K562 (cell line): ENCODE measurements around the gene SLCO1B1. TPM values are rescaled to one million over a fixed set of nuclear protein-coding genes. Genes with fewer than 3 reads are reported as not detected.

Experiments
- DMBX1 ChIP-seq: fragments of 250-450 bp; sonication (Bioruptor Pico); IDR thresholded peaks from 2 replicates; pipeline ENCODE4 v1.8.0; 2022; ENCODE audit warnings: inconsistent platforms, mild to moderate bottlenecking, moderate library complexity, borderline replicate concordance
- FOXJ2 ChIP-seq: fragments of 200-800 bp; sonication (Bioruptor generic); IDR thresholded peaks from 2 replicates; pipeline ENCODE4 v1.6.1; 2016; ENCODE audit warnings: missing genetic modification characterization, missing compliant biosample characterization
- GABPB2 ChIP-seq: fragments of 250-450 bp; sonication (Bioruptor Pico); conservative IDR thresholded peaks from 2 replicates; pipeline ENCODE4 v1.5.1; 2021; ENCODE audit warnings: mild to moderate bottlenecking
- KDM5B ChIP-seq: fragments of 200-600 bp; sonication (generic); IDR thresholded peaks from 2 replicates; pipeline ENCODE4 v1.6.1; 2012; ENCODE audit warnings: low read depth, mild to moderate bottlenecking, moderate library complexity, low read length, control low read depth, inconsistent platforms; ENCODE audit not compliant: insufficient replicate concordance
- MAZ ChIP-seq, 2 experiments: fragments of 450-650 bp in 1 of 2; sonication (generic) in 1 of 2; formaldehyde crosslinking; IDR thresholded peaks in 1 of 2; conservative IDR thresholded peaks in 1 of 2; 2 replicates each; pipeline versions ENCODE4 v1.4.0 to v1.5.0; 2020; ENCODE audit warnings: mild to moderate bottlenecking in 1 of 2, missing genetic modification reagents in 1 of 2
- MBD1 ChIP-seq: fragments of 250-450 bp; sonication (Bioruptor Pico); IDR thresholded peaks from 2 replicates; pipeline ENCODE4 v1.8.0; 2022; ENCODE audit warnings: inconsistent platforms
- MLLT1 ChIP-seq, 2 experiments: fragments of 450-650 bp; IDR thresholded peaks; 2 replicates each; pipeline ENCODE4 v1.6.1; 2016
- NFIX ChIP-seq: fragments of 250-450 bp; sonication (Bioruptor Pico); IDR thresholded peaks from 2 replicates; pipeline ENCODE4 v1.4.0; 2020; ENCODE audit warnings: low read depth, mild to moderate bottlenecking, moderate library complexity
- NFRKB ChIP-seq: fragments of 450-650 bp; IDR thresholded peaks from 2 replicates; pipeline ENCODE4 v1.6.1; 2016; ENCODE audit warnings: low read depth
- NR2F6 ChIP-seq: fragments of 450-650 bp; formaldehyde crosslinking; IDR thresholded peaks from 2 replicates; pipeline ENCODE4 v1.4.0; 2020; ENCODE audit warnings: mild to moderate bottlenecking
- SMC3 ChIP-seq: conservative IDR thresholded peaks from 2 replicates; pipeline ENCODE4 v1.6.1; 2011; ENCODE audit warnings: low read depth, low read length, improper control_type of control experiment; ENCODE audit not compliant: insufficient read depth
- SOX6 ChIP-seq: fragments of 450-650 bp; IDR thresholded peaks from 2 replicates; pipeline ENCODE4 v1.6.1; 2014; ENCODE audit warnings: mild to moderate bottlenecking
- SREBF1 ChIP-seq: fragments of 150-350 bp; IDR thresholded peaks from 2 replicates; pipeline ENCODE4 v1.6.1; 2014; ENCODE audit warnings: antibody characterized with exemption, low read depth, low read length, borderline replicate concordance
- TEAD1 ChIP-seq, 2 experiments: fragments of 450-650 bp in 1 of 2; sonication (generic) in 1 of 2; formaldehyde crosslinking; IDR thresholded peaks; 2 replicates each; pipeline versions ENCODE4 v1.4.0 to v1.8.0; 2020 to 2022; ENCODE audit warnings: mild to moderate bottlenecking in 2 of 2, missing genetic modification reagents in 1 of 2
- TSHZ1 ChIP-seq: fragments of 250-450 bp; sonication (Bioruptor Pico); IDR thresholded peaks from 2 replicates; pipeline ENCODE4 v1.4.0; 2020; ENCODE audit warnings: mild to moderate bottlenecking, moderate library complexity
- ZFPM2 ChIP-seq: fragments of 250-450 bp; sonication (Bioruptor Pico); IDR thresholded peaks from 2 replicates; pipeline ENCODE4 v1.5.1; 2022; ENCODE audit warnings: mild to moderate bottlenecking
- ZNF311 ChIP-seq: fragments of 250-450 bp; sonication (Bioruptor Pico); IDR thresholded peaks from 2 replicates; pipeline ENCODE4 v1.4.0; 2020; ENCODE audit warnings: mild to moderate bottlenecking, moderate library complexity
- ZNF592 ChIP-seq: fragments of 450-650 bp; IDR thresholded peaks from 2 replicates; pipeline ENCODE4 v1.6.1; 2017; ENCODE audit warnings: antibody characterized with exemption, mild to moderate bottlenecking
- polyA plus RNA-seq, 8 experiments: library from polyadenylated mRNA; depleted of rRNA in 4 of 8; stranded (reverse) in 5 of 8; unstranded in 3 of 8; fragments of >200 nt; fragmentation: Nextera tagmentation in 2 of 8; fragmentation: Illumina TruSeq in 1 of 8; extraction: Ambion mirVana in 2 of 8; extraction: Trizol in 1 of 8; gene quantifications; 2 replicates each; pipeline versions ENCODE4 v1.2.1 to v1.2.3, GENCODE V29; 2011 to 2014; ENCODE audit warnings: inconsistent platforms in 1 of 8, missing spikeins in 1 of 8
- total RNA-seq, 7 experiments: library from RNA; depleted of rRNA in 6 of 7; stranded (reverse); fragments of >200 nt in 6 of 7; fragmentation: Illumina TruSeq in 2 of 7; extraction: Trizol in 2 of 7; gene quantifications; 2 replicates each; pipeline versions ENCODE4 v1.2.1 to v1.2.3, GENCODE V29; 2011 to 2021; ENCODE audit warnings: low replicate concordance in 1 of 7

The SLCO1B1 gene
- total and polyA plus RNA-seq, 9 of the 15 experiments (the other 6 are each of a cell fraction or from before 2014, with no cell fraction given), result 0.04 TPM; not detected in 8

- TF ChIP-seq MLLT1 (IDR thresholded peaks at IDR 0.05) (no peak), MBD1 (CRISPR knock-in tag) (no peak), ZFPM2 (no peak), MAZ (CRISPR knock-in tag; conservative IDR thresholded peaks at IDR 0.05 in 1 of 2, IDR thresholded peaks at IDR 0.05 in 1 of 2) (no peak), FOXJ2 (tag) (no peak), SMC3 (no peak), DMBX1 (CRISPR knock-in tag) (peak; percentile 98), GABPB2 (CRISPR knock-in tag) (no peak), KDM5B (no peak), SREBF1 (no peak), NFRKB (no peak), ZNF311 (CRISPR knock-in tag) (0 out of 2 replicates have a peak, but pooled peaks have one; percentile 27), TSHZ1 (peak; percentile 82; the same call in 1 of the 2 replicates), TEAD1 (CRISPR knock-in tag; IDR thresholded peaks at IDR 0.05) (no peak), ZNF592 (peak; percentile 78), NFIX (CRISPR knock-in tag) (0 out of 2 replicates have a peak, but pooled peaks have one; percentile 13), NR2F6 (CRISPR knock-in tag) (no peak), SOX6 (no peak)
These were observed 103.4 kb downstream of the SLCO1B1 start (continued) for GRCh38 chr12:21234395-21234794.
